Neural progenitor cell (in vitro differentiated cells): ENCODE measurements around the gene DOK3.

Source experiments
- EZH2 ChIP-seq: fragments of 200-600 bp; sonication (generic); IDR thresholded peaks from 2 replicates; pipeline ENCODE4 v1.6.1; 2017; ENCODE audit warnings: antibody characterized with exemption, mild to moderate bottlenecking, moderate library complexity
- EZH2phosphoT487 ChIP-seq: fragments of 200-600 bp; sonication (generic); IDR thresholded peaks from 2 replicates; pipeline ENCODE4 v1.6.1; 2017; ENCODE audit warnings: antibody characterized with exemption
- TF ChIP-seq, protein P1 (sequence below): fragments of 200-600 bp; sonication (generic); IDR thresholded peaks from 2 replicates; pipeline ENCODE4 v1.5.1; 2017; ENCODE audit warnings: antibody characterized with exemption, mild to moderate bottlenecking

DNA sequence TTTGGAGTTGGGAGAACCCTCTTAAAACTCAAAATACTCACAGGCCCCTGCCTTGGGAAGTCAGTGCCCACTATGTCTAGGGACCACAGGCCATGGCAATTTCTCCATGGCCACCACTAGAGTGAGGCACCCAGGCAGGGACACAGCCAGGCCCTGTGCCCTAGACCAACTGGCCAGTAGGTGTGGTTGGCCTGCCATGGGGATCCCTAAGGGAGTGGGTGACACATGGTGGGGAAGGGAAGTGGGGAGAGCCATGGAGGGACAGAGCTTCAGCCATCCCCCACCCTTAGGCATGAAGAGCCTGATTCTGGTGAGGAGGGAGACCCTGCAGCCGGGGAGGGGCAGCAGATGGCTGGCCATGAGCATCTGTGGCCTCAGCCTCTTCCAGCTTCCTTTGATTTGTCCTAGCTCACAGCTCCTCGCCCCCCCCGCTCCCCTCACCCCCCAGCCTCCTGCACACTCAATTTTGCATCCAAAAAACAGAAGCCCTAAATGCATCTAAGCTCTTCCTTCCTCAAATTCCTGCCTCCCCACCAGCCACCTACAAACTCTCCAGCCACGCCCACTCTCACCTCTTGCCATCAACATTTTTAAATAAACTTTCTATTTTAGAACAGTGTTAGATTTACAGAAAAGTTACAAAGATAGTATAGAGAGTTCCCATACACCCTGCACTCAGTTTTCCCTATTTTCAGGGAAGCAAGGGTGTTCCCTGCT, 34.6 kb downstream of the DOK3 start:
- TF ChIP-seq, protein P1, sequence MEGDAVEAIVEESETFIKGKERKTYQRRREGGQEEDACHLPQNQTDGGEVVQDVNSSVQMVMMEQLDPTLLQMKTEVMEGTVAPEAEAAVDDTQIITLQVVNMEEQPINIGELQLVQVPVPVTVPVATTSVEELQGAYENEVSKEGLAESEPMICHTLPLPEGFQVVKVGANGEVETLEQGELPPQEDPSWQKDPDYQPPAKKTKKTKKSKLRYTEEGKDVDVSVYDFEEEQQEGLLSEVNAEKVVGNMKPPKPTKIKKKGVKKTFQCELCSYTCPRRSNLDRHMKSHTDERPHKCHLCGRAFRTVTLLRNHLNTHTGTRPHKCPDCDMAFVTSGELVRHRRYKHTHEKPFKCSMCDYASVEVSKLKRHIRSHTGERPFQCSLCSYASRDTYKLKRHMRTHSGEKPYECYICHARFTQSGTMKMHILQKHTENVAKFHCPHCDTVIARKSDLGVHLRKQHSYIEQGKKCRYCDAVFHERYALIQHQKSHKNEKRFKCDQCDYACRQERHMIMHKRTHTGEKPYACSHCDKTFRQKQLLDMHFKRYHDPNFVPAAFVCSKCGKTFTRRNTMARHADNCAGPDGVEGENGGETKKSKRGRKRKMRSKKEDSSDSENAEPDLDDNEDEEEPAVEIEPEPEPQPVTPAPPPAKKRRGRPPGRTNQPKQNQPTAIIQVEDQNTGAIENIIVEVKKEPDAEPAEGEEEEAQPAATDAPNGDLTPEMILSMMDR: no peak
- TF ChIP-seq EZH2 (no peak), EZH2phosphoT487 (no peak)
